ENCODE results near the gene CACNA1B.

Gene CACNA1B

GRCh38 chr9:137920753-137921152, 43.2 kb downstream of the CACNA1B start:
- DNase-seq (ENCODE audit: low spot score): no peak

DNA sequence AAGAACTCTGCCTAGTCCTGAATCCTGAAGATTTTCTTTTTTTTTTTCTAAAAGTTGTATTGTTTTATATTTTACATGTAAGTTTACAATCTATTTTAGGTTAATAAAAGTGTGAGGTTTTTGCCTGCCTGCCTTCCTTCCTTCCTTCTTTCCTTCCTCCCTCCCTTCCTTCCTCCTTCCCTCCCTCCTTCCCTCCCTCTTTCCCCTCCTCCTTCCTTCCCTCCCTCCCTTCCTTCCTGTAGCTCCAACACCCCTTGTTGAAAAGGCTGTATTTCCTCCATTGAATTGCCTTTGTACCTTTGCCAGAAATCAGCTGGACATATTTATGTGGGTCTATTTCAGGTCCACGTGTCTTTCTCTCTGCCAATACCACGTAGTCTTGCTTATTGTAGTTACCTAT, 46.6 kb downstream of the CACNA1B start:
- DNase-seq (ENCODE audit: low spot score): no peak

DNA sequence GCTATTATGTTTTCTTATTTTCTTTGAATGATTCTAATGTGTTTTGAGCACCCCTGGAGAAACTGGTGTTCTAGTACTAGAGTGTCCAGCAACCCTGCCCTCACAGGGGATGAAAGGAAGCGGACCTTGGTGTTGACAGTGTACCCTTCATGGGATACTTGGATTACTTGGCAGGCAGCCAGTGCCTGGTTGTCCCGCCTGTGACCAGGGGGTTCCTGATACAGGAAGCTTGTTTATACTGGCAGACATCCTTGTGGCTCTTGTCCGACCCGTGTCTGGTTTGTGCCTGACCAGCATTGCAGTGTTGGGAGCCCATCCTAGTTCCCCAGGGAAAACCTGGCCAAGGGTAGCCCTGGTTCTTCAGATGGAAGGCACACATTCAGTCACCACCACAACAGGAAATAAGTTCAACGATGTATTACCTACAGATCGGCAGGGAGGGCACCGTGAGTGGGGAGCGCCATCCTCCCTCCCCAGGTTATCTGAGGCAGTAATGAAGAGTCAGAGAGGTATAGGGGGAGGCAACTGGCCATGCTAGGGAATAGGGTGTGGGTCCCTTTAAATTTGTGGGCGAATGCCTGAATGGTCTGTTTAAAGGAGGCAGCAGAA, 47.3 kb downstream of the CACNA1B start:
- DNase-seq (ENCODE audit: low spot score): no peak

GRCh38 chr9:137943655-137944054, 66.1 kb downstream of the CACNA1B start:
- no peak for DNase-seq (ENCODE audit: low spot score)

GRCh38 chr9:137945581-137945980, 68.0 kb downstream of the CACNA1B start:
- DNase-seq (ENCODE audit: low spot score): no peak

DNA sequence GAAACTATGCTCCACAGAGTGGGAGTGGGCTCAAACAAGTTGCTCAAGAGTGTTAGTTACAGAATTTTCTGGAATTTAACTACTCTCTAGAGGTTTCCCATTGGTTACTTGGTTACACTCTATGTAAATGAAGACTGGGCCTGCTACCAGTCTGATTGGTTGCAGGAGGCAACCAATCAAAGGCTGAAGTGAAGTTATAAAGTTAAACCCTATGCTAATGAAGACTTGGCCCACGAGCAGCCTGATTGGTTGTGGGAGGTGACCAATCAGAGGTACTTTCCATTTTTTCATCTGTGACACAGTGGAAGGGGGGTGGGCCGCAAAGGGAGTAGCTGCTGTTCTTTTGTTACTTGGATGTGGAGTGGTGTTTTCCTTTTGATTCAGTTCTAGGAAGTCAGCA, 69.4 kb downstream of the CACNA1B start:
- DNase-seq (ENCODE audit: low spot score): no peak

GRCh38 chr9:137948642-137949041, 71.1 kb downstream of the CACNA1B start:
- no peak for DNase-seq (ENCODE audit: low spot score)

DNA sequence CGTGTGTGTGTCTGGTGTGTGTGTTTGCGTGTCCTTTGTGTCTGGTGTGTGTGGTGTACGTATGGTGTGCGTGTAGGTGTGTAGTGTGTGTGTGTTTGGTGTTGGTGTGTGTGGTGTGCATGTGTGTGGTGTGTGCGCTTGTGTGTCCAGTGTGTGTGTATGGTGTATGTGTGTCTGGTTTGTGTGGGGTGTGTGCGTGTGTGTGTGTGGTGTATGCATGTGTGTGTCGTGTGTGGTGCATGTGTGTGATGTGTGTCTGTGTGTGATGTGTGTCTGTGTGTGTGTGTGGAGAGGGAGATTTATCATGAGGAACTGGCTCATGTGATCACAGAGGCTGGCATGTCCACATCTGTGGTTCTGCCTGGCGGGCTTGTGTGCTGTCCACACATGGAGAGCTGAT, 71.7 kb downstream of the CACNA1B start:
- no peak for DNase-seq (ENCODE audit: low spot score)

GRCh38 chr9:137951107-137951506, 73.5 kb downstream of the CACNA1B start:
- no peak for DNase-seq (ENCODE audit: low spot score)

DNA sequence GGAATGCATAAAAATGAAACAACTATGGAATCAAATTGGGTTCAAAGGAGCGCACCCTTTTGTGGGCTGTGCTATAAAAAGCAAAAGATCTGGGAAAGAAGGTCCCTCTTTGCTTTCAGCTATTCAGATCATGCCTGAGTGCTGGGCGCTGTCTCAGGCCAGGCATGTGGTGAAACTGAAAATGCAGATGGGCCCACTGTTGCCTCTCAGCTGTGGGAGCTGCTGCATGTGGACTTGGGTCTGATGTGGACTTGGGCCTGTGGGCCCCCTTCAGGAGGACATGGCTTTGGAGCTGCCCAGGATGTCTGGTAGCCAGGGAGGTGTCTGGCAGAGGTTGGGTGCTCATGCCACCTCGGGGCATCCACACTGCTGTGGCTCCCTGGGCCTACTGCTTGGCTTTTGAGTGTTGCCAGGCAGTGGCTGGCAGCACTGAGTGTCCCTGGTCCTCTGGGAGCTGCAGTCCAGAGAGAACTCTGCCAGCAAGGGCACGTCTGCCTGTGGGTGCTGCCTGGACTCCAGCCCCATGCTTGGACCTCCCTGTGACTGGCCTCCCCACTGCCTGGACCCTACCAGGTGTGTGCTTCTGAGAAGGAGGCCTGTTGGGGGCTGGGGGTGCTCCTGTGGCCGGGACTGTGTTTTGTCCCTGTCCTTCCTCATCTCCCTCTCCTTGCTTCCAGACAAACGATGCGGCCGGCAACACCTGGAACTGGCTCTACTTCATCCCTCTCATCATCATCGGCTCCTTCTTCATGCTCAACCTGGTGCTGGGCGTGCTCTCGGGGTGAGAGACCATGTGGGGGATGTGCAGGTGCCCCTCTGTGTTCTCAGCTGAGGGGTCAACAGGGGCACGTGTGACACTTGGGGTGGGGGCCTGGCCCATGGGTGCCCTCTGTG, 74.3 kb downstream of the CACNA1B start:
- no peak for DNase-seq (ENCODE audit: low spot score)

GRCh38 chr9:137952976-137953666, 75.5 kb downstream of the CACNA1B start:
- DNase-seq (ENCODE audit: low spot score): peak; percentile 16

GRCh38 chr9:137953683-137954438, 76.3 kb downstream of the CACNA1B start:
- no peak for DNase-seq (ENCODE audit: low spot score)

DNA sequence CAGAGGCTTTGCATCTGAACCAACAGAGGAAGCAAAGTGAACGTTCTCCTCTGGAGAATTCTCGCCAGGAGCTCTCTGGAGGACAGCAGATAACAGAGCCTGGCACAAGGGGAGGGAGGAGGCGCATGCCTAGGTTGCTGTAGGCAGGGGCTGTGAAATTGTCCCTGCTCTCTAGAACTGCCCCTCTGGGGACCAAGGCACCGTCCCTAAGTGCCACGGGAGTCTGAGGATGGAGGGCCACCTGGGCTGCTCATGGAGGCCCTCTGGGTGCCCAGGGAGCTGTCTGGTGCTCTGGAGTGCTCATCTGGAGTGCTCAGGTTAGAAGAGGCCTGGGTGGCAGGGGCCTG, 77.6 kb downstream of the CACNA1B start:
- DNase-seq (ENCODE audit: low spot score): no peak

GRCh38 chr9:137955586-137955985, 78.0 kb downstream of the CACNA1B start:
- DNase-seq (ENCODE audit: low spot score): no peak

GRCh38 chr9:137956039-137956438, 78.5 kb downstream of the CACNA1B start:
- no peak for DNase-seq (ENCODE audit: low spot score)

GRCh38 chr9:137956688-137957385, 79.3 kb downstream of the CACNA1B start:
- no peak for DNase-seq (ENCODE audit: low spot score)

DNA sequence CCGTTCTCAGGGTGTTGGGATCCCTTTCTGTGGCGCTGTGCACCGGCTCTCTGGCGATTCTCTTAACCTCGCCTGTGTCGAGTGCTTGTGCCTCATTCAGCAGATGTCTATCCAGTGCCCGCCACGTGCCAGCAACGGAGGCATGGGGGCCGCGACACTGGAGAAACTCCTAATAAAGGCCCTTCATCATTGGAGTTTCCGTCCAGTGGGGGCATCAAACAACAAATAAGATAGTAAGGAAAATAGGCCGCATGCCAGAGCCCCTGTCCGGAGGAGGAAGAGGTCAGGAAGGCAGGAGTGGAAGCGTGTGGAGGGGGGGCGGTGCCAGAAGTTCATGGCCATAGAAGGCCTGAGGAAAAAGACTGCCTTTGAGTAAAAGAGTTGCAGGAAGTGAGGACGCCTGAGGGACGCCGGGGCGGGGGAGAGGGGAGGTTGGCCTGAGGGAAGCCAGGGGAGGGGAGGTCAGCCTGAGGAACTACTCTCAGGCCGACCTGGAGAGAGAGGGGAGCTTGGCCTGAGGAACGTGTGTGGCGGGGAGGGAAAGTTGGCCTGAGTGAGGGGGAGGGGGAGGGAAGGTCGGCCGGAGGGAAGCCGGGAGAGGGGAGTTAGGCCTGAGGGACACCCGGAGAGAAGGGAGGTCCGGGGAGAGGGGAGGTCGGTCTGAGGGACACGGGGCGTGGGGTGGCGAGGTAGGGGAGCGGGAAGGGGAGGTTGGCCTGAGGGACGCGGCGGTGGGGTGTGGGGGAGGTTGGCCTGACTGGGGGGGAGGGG, 82.2 kb downstream of the CACNA1B start:
- DNase-seq (ENCODE audit: low spot score): no peak

DNA sequence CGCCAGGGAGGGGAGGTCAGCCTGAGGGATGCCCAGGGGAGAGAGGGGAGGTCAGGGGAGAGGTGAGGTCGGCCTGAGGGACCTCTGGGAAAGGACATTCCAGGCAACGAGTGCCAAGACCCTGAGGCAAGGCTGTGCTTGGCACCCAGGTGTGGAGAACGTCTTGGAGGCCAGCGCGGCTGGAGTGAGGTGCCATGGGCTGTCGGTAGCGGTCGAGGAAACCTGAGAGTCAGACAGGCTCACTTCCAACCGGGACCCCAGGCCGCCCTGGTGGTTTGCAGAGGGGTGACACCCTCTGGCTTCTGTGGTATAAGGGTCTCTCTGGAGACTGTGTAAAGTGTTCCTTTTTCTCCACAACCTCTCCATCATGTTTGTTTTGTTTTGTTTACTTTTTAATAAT, 82.9 kb downstream of the CACNA1B start:
- DNase-seq (ENCODE audit: low spot score): no peak

GRCh38 chr9:137963525-137963924, 85.9 kb downstream of the CACNA1B start:
- no peak for DNase-seq (ENCODE audit: low spot score)

DNA sequence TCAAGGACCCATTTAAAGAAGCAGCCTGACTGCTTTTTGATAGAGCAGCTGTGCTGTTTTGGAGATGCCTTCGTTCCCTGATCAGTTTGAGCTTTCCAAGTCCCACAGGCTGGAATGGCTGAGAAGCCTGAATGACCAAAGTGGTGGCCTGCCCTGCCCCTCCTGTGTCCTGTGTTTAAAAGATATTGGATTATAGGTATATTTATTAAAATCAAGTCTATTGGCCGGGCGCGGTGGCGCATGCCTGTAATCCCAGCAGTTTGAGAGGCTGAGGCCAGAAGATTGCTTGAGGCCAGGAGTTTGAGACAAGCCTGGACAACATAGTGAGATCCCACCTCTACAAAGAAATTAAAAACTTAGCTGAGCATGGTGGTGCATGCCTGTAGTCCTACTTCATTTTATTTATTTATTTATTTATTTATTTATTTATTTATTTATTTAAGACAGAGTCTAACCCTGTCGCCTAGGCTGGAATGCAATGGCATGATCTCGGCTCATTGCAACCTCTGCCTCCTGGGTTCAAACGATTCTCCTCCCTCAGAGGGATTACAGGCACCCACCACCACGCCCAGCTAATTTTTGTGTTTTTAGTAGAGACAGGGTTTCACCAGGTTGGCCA, 87.7 kb downstream of the CACNA1B start:
- DNase-seq (ENCODE audit: low spot score): no peak

Measured in cerebellar cortex (tissue), 1 donor.